Esophagus muscularis mucosa (tissue), 4 donors: ENCODE measurements around the gene CPSF4.

Experiments used
- EP300 ChIP-seq: sonication (generic); formaldehyde crosslinking; IDR thresholded peaks from one replicate; pipeline ENCODE4 v1.6.1; 2017; ENCODE audit warnings: antibody characterized with exemption
- POLR2A ChIP-seq: fragments of 450-650 bp; IDR thresholded peaks from one replicate; pipeline ENCODE4 v1.6.1; 2017; ENCODE audit warnings: antibody characterized with exemption, moderate library complexity, mild to moderate bottlenecking, low read depth
- POLR2AphosphoS5 ChIP-seq, 2 donors: sonication (generic); formaldehyde crosslinking; IDR thresholded peaks; one replicate each; pipeline ENCODE4 v1.6.1; 2017; ENCODE audit warnings: antibody characterized with exemption in 2 of 2
- TF ChIP-seq, protein P1 (sequence below), 3 experiments: fragments of 200-600 bp in 2 of 3; fragments of 450-650 bp in 1 of 3; sonication (generic) in 2 of 3; IDR thresholded peaks; one replicate each; pipeline ENCODE4 v1.5.1; 2017 to 2019; ENCODE audit warnings: antibody characterized with exemption in 3 of 3, mild to moderate bottlenecking in 2 of 3, moderate library complexity in 1 of 3

DNA sequence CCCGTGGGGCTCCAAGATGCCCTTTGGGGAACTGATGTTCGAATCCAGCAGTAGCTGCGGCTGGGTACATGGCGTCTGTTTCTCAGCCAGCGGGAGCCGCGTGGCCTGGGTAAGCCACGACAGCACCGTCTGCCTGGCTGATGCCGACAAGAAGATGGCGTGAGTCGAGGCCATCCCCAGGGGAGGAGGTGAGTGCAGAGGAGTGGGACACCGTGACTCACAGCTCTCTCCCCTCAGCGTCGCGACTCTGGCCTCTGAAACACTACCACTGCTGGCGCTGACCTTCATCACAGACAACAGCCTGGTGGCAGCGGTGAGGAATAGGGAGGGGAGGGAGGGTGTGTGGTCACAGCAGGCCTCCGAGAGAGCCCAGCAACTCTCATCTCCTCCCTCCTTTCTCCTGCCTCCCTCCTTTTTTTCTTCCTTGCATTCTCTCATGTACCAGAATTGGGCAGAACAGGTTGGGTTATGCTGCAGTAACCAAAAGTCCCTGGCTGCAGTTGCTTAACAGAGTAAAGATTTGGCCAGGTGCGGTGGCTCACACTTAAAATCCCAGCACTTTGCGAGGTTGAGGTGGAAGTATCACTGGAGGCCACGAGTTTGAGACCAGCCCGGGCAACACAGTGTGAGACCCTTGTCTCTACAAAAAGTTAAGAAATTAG lies 47.7 kb upstream of the CPSF4 start:
- TF ChIP-seq, protein P1, sequence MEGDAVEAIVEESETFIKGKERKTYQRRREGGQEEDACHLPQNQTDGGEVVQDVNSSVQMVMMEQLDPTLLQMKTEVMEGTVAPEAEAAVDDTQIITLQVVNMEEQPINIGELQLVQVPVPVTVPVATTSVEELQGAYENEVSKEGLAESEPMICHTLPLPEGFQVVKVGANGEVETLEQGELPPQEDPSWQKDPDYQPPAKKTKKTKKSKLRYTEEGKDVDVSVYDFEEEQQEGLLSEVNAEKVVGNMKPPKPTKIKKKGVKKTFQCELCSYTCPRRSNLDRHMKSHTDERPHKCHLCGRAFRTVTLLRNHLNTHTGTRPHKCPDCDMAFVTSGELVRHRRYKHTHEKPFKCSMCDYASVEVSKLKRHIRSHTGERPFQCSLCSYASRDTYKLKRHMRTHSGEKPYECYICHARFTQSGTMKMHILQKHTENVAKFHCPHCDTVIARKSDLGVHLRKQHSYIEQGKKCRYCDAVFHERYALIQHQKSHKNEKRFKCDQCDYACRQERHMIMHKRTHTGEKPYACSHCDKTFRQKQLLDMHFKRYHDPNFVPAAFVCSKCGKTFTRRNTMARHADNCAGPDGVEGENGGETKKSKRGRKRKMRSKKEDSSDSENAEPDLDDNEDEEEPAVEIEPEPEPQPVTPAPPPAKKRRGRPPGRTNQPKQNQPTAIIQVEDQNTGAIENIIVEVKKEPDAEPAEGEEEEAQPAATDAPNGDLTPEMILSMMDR (IDR thresholded peaks at IDR 0.05): no peak
- TF ChIP-seq POLR2A: no peak
- TF ChIP-seq EP300: no peak
- TF ChIP-seq POLR2AphosphoS5 (IDR thresholded peaks at IDR 0.05): no peak
